ENCODE results near the gene HOXC6. TPM values are rescaled to one million over a fixed set of nuclear protein-coding genes. Genes with fewer than 3 reads are reported as not detected.

Gene HOXC6
- total RNA-seq, 1 donor from 2014 or later, result not detected

DNA sequence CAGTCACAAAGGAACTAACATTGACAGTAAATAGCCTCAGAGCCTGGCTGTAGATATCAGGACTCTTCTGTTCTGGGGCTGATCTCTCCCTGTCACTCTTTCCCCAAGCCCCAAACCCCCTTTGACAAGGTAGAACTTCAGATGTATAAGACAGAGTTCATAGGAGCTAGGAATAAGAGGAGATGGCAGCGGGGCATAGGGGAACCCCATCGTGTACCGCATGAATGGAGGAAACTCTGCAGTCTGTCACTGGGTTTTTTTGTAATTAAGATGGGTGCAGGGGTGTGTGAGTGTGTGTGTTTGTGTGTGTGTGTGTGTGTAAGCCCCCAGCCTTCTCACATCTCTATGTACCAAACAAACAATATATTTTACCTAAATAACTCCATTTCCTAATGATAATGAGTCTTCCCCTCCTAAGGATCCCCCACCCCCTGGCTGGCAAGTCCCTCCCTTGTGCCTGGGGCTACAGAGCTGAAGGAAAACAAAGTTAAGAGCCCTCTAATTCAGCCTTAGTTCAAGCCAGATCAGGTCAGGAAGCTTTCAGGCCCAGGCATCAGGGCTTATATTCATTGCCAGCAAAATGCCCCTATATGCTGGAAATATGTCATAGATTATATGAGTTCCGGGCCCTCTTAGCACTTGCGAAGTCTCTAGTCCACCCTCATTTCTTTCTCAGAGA is 16.3 kb downstream of the HOXC6 start:
- no peak overlapping the region for H3K27ac Mint-ChIP-seq
- Histone ChIP-seq H3K79me2 (ENCODE audit: low read depth) (no peaks in the 10 kb centered on the region), H3K36me3 (no peaks in the 10 kb centered on the region), H3K9me3 (ENCODE audit: low read depth) (no peaks in the 10 kb centered on the region), H3K4me2 (no peak overlapping the region), H2AFZ (replicated peaks) (no peak overlapping the region), H3K4me3 (no peak overlapping the region), H3F3A (ENCODE audit: low read depth) (no peaks in the 10 kb centered on the region), H4K20me1 (ENCODE audit: low read depth) (peaks cover 49% of the 10 kb centered on the region), H3K27ac (no peak overlapping the region), H3K9ac (no peak overlapping the region), H3K27me3 (peaks cover 100% of the 10 kb centered on the region), H3K4me1 (no peaks in the 10 kb centered on the region)
- no peaks in the 10 kb centered on the region for H3K36me3 Mint-ChIP-seq
- H3K9me3 Mint-ChIP-seq, result peaks cover 9% of the 10 kb centered on the region
- no peak overlapping the region for H3K4me3 Mint-ChIP-seq
- DNase-seq (ENCODE audit: low spot score), result no peak
- H3K4me1 Mint-ChIP-seq, result no peaks in the 10 kb centered on the region
- TF ChIP-seq EZH2phosphoT487 (IDR thresholded peaks at IDR 0.05), result peak; percentile 44
- no peak for TF ChIP-seq EZH2 (IDR thresholded peaks at IDR 0.05)
- H3K27me3 Mint-ChIP-seq (ENCODE audit: insufficient read depth, low read depth), result peaks cover 93% of the 10 kb centered on the region

DNA sequence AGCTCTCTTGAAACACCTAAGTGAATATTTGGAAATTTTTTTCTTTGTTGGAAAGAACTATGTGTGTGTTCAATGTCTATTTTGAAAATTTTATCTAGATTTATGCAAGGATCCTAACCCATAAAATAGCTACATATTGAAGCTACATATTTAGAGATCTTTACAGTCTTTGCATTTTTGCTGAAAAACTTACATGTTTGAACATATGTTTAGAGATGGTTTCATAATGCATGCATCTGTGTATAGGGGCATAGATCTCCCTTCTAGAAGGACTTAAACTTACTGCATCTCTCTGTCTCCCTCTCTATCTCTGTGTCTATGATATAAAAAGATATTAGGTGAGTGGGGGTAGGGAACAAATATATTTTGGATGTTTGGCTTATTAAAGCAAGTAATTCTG is 17.2 kb downstream of the HOXC6 start:
- Histone ChIP-seq H3K36me3 (no peaks in the 10 kb centered on the region), H3K79me2 (ENCODE audit: low read depth) (no peaks in the 10 kb centered on the region), H3K27ac (no peak overlapping the region), H3K27me3 (peaks cover 100% of the 10 kb centered on the region), H3K4me2 (no peak overlapping the region), H3K4me3 (no peak overlapping the region), H4K20me1 (ENCODE audit: low read depth) (peaks cover 55% of the 10 kb centered on the region), H3K9me3 (ENCODE audit: low read depth) (no peaks in the 10 kb centered on the region), H3K9ac (no peak overlapping the region), H2AFZ (replicated peaks) (no peak overlapping the region), H3K4me1 (no peaks in the 10 kb centered on the region), H3F3A (ENCODE audit: low read depth) (no peaks in the 10 kb centered on the region)
- no peak for DNase-seq (ENCODE audit: low spot score)
- H3K9me3 Mint-ChIP-seq, result peaks cover 9% of the 10 kb centered on the region
- peaks cover 95% of the 10 kb centered on the region for H3K27me3 Mint-ChIP-seq (ENCODE audit: insufficient read depth, low read depth)
- H3K27ac Mint-ChIP-seq, result no peak overlapping the region
- H3K4me3 Mint-ChIP-seq, result no peak overlapping the region
- no peaks in the 10 kb centered on the region for H3K36me3 Mint-ChIP-seq
- TF ChIP-seq, protein P1, sequence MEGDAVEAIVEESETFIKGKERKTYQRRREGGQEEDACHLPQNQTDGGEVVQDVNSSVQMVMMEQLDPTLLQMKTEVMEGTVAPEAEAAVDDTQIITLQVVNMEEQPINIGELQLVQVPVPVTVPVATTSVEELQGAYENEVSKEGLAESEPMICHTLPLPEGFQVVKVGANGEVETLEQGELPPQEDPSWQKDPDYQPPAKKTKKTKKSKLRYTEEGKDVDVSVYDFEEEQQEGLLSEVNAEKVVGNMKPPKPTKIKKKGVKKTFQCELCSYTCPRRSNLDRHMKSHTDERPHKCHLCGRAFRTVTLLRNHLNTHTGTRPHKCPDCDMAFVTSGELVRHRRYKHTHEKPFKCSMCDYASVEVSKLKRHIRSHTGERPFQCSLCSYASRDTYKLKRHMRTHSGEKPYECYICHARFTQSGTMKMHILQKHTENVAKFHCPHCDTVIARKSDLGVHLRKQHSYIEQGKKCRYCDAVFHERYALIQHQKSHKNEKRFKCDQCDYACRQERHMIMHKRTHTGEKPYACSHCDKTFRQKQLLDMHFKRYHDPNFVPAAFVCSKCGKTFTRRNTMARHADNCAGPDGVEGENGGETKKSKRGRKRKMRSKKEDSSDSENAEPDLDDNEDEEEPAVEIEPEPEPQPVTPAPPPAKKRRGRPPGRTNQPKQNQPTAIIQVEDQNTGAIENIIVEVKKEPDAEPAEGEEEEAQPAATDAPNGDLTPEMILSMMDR (IDR thresholded peaks at IDR 0.05), result no peak
- no peak for TF ChIP-seq EZH2 (IDR thresholded peaks at IDR 0.05)
- TF ChIP-seq EZH2phosphoT487 (IDR thresholded peaks at IDR 0.05), result no peak
- no peaks in the 10 kb centered on the region for H3K4me1 Mint-ChIP-seq

DNA sequence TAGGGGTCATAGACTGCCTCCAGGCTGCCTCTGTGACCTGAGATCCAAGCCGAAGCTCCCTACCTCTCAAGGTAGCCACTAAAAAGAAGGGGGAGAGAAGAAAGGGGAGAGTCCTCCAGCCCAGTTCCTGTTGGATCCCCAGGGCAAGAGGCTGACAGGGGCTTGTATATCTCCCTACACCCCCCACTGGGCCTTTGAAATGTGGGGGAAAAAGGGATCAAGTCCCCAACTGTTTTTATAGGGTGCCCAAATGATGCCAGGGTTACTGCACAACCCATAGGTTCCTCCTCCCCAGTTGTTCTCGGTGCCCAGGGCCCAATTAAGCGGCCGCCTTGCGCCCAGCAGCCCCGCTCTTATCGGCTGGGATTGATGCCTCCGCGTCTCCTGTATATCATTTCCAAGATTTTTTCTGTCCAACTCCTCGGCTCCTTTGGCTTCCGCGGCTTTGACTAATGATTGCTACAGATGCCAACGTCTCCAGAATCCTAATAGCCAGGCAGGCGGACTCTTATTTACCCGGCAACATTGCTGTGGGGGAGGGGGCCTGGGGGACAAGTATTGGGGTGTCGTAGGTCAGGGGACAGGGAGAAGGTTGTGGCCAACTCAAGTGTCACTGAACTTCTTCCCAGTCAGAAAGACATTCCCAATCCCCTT is 17.8 kb downstream of the HOXC6 start:
- Histone ChIP-seq H3K36me3 (no peaks in the 10 kb centered on the region), H3K9ac (no peak overlapping the region), H4K20me1 (ENCODE audit: low read depth) (peaks cover 61% of the 10 kb centered on the region), H3K9me3 (ENCODE audit: low read depth) (no peaks in the 10 kb centered on the region), H3F3A (ENCODE audit: low read depth) (no peaks in the 10 kb centered on the region), H3K4me2 (no peak overlapping the region), H2AFZ (replicated peaks) (no peak overlapping the region), H3K4me1 (no peaks in the 10 kb centered on the region), H3K27ac (no peak overlapping the region), H3K27me3 (peaks cover 100% of the 10 kb centered on the region), H3K79me2 (ENCODE audit: low read depth) (no peaks in the 10 kb centered on the region), H3K4me3 (no peak overlapping the region)
- Mint-ChIP-seq H3K4me1 (no peaks in the 10 kb centered on the region), H3K27me3 (ENCODE audit: insufficient read depth, low read depth) (peaks cover 96% of the 10 kb centered on the region), H3K27ac (no peak overlapping the region), H3K9me3 (peaks cover 5% of the 10 kb centered on the region), H3K36me3 (no peaks in the 10 kb centered on the region), H3K4me3 (no peak overlapping the region)
- DNase-seq (ENCODE audit: low spot score), result no peak
- TF ChIP-seq EZH2phosphoT487 (IDR thresholded peaks at IDR 0.05) (no peak), EZH2 (IDR thresholded peaks at IDR 0.05) (no peak)
- TF ChIP-seq, protein P1 (IDR thresholded peaks at IDR 0.05), result no peak

DNA sequence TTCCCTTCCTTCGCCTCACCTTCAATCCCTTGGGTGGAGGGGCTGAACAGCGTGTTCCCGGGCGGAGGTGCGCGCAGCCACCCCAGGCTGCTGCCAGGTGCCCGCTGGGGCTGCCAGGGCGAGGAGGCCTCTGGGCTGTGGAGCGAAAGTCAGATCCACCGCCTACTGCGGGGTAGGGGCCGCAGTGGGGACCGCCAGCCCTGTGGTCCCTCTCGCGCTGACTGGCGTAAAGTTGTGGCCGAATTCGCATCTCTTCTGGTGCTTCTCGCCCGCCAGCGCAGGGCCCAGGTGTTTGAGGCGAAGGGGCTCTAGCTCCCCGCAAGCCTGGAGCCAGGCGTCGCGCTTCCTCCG is 18.5 kb downstream of the HOXC6 start:
- no peak overlapping the region for H3K27ac Mint-ChIP-seq
- H2AFZ ChIP-seq (replicated peaks), result no peak overlapping the region
- peaks cover 5% of the 10 kb centered on the region for H3K9me3 Mint-ChIP-seq
- no peaks in the 10 kb centered on the region for H3K4me1 Mint-ChIP-seq
- H3K36me3 Mint-ChIP-seq, result no peaks in the 10 kb centered on the region
- peaks cover 95% of the 10 kb centered on the region for H3K27me3 Mint-ChIP-seq (ENCODE audit: insufficient read depth, low read depth)
- H3K9me3 ChIP-seq (ENCODE audit: low read depth), result no peaks in the 10 kb centered on the region
- no peaks in the 10 kb centered on the region for H3F3A ChIP-seq (ENCODE audit: low read depth)
- TF ChIP-seq EZH2phosphoT487 (IDR thresholded peaks at IDR 0.05) (no peak), EZH2 (IDR thresholded peaks at IDR 0.05) (no peak)
- TF ChIP-seq, protein P1 (IDR thresholded peaks at IDR 0.05), result no peak
- no peak for DNase-seq (ENCODE audit: low spot score)
- H3K4me1 ChIP-seq, result no peaks in the 10 kb centered on the region
- H3K79me2 ChIP-seq (ENCODE audit: low read depth), result no peaks in the 10 kb centered on the region
- H3K27ac ChIP-seq, result no peak overlapping the region
- no peak overlapping the region for H3K4me2 ChIP-seq
- H4K20me1 ChIP-seq (ENCODE audit: low read depth), result peaks cover 68% of the 10 kb centered on the region
- H3K36me3 ChIP-seq, result no peaks in the 10 kb centered on the region
- peaks cover 100% of the 10 kb centered on the region for H3K27me3 ChIP-seq
- H3K4me3 ChIP-seq, result no peak overlapping the region
- H3K9ac ChIP-seq, result no peak overlapping the region
- no peak overlapping the region for H3K4me3 Mint-ChIP-seq
